ENCODE measurements around the gene GTF2I.
"Not testable (repeated sequence)": the region's sequence is repeated elsewhere in the genome, so short reads cannot be mapped to it uniquely, and the experiment has no call there.

The GTF2I gene

GRCh38 chr7:74657692-74658177, at the start of gene GTF2I:
GTF2I (plus strand) TSS chr7:74657718; CDS start chr7:74689129, 31,411 bp downstream.
- no peak for DNase-seq

- no peak for DNase-seq
Measured at GRCh38 chr7:74612015-74612829, 45.3 kb upstream of the GTF2I start.

GRCh38 chr7:74615933-74616780, 41.4 kb upstream of the GTF2I start:
- no peak for DNase-seq

GRCh38 chr7:74617180-74617744, 40.3 kb upstream of the GTF2I start:
- peak; percentile 12 for DNase-seq

GRCh38 chr7:74619235-74619860, 38.2 kb upstream of the GTF2I start:
- DNase-seq = no peak

- no peak for DNase-seq
Measured at GRCh38 chr7:74622228-74622749, 35.2 kb upstream of the GTF2I start.

GRCh38 chr7:74623135-74623534, 34.4 kb upstream of the GTF2I start:
- DNase-seq = no peak

GRCh38 chr7:74625446-74625845, 32.1 kb upstream of the GTF2I start:
- DNase-seq = no peak

- no peak for DNase-seq
Measured at GRCh38 chr7:74627661-74628411, 29.7 kb upstream of the GTF2I start.

GRCh38 chr7:74632505-74632904, 25.0 kb upstream of the GTF2I start:
- DNase-seq = no peak

- DNase-seq = no peak
Measured at GRCh38 chr7:74633451-74633921, 24.0 kb upstream of the GTF2I start.

- DNase-seq = no peak
Measured at GRCh38 chr7:74637745-74638144, 19.8 kb upstream of the GTF2I start.

GRCh38 chr7:74650055-74650454, 7.5 kb upstream of the GTF2I start:
- DNase-seq = peak; percentile 47

- DNase-seq = not testable (repeated sequence)
Measured at GRCh38 chr7:74650493-74651132, 6.9 kb upstream of the GTF2I start.

GRCh38 chr7:74651133-74651504, 6.4 kb upstream of the GTF2I start:
- not testable (repeated sequence) for DNase-seq

GRCh38 chr7:74653686-74654181, 3.8 kb upstream of the GTF2I start:
- DNase-seq = no peak

GRCh38 chr7:74654811-74655210, 2.7 kb upstream of the GTF2I start:
- DNase-seq = no peak

GRCh38 chr7:74655324-74655723, 2.2 kb upstream of the GTF2I start:
- no peak for DNase-seq

GRCh38 chr7:74655768-74656440, 1.6 kb upstream of the GTF2I start:
- no peak for DNase-seq

- peak; percentile 40 for DNase-seq
Measured at GRCh38 chr7:74656441-74656836, 1.1 kb upstream of the GTF2I start.

All from activated effector memory CD4-positive, alpha-beta T cell treated with Interleukin-2 at 50 U/mL for 16 hours (primary cell).